HG03439 (cell line): ENCODE data around the gene LTO1.

Source experiments
- ATAC-seq: cut with Tn5 transposase; IDR thresholded peaks from one replicate; pipeline ENCODE4 v1.9.1; 2021; ENCODE audit warnings: mild to moderate bottlenecking, moderate library complexity; ENCODE audit not compliant: unreplicated experiment

The LTO1 gene

DNA sequence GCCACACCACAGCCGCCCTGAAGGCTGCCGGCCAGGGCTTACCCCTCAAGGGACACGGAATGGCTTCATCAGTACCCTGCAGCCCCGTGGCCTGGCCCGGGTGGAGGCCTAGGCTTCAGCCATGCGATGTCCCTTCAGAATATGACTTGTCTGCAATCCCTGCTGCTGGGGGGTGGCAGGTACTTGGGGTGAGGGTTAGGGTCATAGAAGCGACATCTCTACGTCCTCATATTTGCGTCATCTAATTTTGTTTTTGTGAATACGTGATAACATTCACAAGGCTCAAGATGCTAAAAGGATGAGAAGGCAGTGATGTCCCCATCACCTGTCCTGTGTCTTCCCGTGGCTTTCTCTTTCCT is 27.8 kb downstream of the LTO1 start:
- ATAC-seq, result no peak

- ATAC-seq, result no peak
Observed at GRCh38 chr11:69646493-69647389, 28.4 kb downstream of the LTO1 start.

DNA sequence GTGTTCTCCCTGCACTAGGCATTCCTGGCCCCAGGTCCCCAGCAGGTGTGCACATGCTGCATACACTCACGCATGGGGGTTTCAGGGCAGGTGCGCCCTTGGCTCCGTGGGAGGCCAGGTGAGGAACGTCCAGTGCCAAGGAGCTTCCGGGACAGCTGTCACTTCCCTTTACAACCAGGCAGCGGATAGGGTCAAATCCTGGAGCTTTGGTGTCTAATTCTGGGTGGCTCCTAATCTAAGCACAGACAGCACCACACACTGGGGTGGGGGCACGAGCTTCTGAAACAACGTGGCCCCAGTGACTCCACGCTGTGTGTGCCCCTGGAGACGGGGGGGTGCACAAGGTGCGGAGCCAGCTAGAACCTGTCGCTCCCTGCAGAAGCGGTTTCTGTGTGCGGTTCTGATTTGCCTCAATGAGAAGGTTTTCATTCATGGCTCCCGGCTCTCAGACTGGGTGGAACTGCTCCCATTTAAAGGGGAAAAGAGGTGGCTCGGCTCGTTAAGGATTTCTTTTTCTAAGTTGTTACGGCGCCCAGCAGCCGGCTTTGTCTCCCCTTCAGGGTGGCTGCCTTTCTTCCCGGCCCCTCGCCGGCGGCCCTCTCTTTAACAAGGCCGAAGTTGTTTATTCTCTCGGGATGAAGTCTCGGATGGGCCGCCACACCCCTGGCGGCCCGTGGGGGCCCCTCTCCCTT is 29.2 kb downstream of the LTO1 start:
- ATAC-seq, result no peak

GRCh38 chr11:69644962-69645675 is 30.0 kb downstream of the LTO1 start:
- ATAC-seq, result no peak

GRCh38 chr11:69644071-69644961 is 30.8 kb downstream of the LTO1 start:
- no peak for ATAC-seq

DNA sequence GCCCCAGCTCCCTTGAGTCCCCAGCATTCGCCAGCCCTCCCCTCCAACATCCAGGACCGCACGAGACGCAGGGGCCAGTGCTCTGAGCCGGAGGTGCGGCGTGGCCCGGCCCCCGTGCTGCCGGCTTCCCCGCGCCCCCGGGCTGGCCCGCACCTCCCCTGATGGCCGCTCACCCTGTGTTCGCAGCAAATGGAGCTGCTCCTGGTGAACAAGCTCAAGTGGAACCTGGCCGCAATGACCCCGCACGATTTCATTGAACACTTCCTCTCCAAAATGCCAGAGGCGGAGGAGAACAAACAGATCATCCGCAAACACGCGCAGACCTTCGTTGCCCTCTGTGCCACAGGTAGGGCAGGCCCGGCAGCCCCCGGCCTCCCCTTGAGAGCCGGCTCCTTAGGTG is 31.5 kb downstream of the LTO1 start:
- no peak for ATAC-seq

DNA sequence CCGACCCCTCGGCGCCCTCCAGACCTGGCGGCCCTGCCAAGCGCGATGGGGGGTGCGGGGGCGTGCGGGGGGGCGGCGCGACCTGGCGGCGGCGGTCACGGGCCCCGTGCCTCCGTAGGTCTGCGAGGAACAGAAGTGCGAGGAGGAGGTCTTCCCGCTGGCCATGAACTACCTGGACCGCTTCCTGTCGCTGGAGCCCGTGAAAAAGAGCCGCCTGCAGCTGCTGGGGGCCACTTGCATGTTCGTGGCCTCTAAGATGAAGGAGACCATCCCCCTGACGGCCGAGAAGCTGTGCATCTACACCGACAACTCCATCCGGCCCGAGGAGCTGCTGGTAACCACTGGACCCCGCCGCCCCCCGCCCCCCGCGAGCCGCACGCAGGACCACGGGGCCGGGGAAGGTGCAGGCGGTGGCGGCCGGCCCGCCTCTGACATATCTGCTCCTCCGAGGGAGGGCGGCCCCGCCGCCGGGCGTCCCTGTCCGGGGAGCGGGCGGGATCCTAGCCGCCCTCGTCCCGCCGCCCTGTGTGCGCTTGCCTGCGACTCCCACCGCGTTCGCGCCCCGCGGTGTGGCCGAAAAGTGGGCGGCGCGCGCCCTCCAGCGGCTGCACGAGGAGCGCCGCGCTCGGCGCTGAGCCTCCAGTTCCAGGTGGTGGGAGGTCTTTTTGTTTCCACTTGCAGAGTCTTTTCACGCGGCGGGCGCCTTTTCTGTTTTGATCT is 32.1 kb downstream of the LTO1 start:
- no peak for ATAC-seq

- no peak for ATAC-seq
Observed at GRCh38 chr11:69642549-69642912, 32.6 kb downstream of the LTO1 start.

- no peak for ATAC-seq
Observed at GRCh38 chr11:69641681-69642548, 33.2 kb downstream of the LTO1 start.

- ATAC-seq, result no peak
Observed at GRCh38 chr11:69640995-69641581, 34.1 kb downstream of the LTO1 start, which contains the start of gene CCND1. Gene CCND1 (plus strand): TSS chr11:69641156. CDS start chr11:69641314, 158 bp downstream.

DNA sequence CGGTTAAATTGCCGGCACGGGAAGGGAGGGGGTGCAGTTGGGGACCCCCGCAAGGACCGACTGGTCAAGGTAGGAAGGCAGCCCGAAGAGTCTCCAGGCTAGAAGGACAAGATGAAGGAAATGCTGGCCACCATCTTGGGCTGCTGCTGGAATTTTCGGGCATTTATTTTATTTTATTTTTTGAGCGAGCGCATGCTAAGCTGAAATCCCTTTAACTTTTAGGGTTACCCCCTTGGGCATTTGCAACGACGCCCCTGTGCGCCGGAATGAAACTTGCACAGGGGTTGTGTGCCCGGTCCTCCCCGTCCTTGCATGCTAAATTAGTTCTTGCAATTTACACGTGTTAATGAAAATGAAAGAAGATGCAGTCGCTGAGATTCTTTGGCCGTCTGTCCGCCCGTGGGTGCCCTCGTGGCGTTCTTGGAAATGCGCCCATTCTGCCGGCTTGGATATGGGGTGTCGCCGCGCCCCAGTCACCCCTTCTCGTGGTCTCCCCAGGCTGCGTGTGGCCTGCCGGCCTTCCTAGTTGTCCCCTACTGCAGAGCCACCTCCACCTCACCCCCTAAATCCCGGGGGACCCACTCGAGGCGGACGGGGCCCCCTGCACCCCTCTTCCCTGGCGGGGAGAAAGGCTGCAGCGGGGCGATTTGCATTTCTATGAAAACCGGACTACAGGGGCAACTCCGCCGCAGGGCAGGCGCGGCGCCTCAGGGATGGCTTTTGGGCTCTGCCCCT is 34.7 kb downstream of the LTO1 start:
- no peak for ATAC-seq

- no peak for ATAC-seq
Observed at GRCh38 chr11:69639831-69640230, 35.3 kb downstream of the LTO1 start.

- no peak for ATAC-seq
Observed at GRCh38 chr11:69638941-69639681, 36.0 kb downstream of the LTO1 start.

- ATAC-seq, result no peak
Observed at GRCh38 chr11:69637941-69638871, 36.9 kb downstream of the LTO1 start.

DNA sequence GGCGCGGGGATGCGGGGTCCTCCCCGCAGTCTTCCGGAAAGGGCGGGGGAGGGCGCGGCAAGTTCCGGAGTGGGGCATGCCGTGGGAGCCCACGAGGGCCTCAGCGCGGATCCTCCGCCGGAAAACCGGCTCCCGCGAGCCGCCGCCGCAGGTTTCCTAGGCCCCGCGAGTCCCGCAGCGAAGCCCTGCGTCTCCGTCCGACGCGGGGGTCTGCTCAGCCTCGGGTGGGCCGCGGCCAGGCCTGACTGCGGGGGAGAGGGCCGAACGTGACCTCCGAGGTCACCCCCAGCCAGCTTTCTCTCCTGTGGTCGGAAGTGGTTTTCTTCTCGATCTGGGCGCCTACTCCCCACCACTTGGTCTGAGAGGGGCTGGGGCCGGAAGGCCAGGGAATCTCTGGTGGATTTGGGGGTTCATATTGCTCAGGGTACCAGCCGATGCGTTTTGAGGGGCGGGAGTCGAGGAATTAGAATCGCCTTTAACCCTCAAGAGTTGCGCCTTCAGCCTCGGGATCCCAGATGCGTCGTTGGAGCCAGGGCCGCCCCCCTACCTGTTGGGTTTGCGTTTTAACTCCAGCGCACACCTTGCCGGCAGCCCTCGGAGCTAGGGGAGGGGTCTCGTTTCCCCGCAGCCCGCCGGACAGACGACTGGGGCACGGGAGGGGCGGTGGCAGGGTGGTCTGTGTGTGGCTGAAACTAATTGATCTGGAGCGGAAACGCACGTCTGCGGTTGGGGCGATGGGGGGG is 37.8 kb downstream of the LTO1 start:
- no peak for ATAC-seq
